GM19099 (cell line): Measurements from ENCODE around the gene SMAP1.

Experiments used
- POLR2A ChIP-seq: IDR thresholded peaks from 3 replicates; pipeline ENCODE4 v1.6.1; 2011; ENCODE audit warnings: low read depth; ENCODE audit not compliant: insufficient read length; ENCODE audit errors: extremely low read depth

The SMAP1 gene

DNA sequence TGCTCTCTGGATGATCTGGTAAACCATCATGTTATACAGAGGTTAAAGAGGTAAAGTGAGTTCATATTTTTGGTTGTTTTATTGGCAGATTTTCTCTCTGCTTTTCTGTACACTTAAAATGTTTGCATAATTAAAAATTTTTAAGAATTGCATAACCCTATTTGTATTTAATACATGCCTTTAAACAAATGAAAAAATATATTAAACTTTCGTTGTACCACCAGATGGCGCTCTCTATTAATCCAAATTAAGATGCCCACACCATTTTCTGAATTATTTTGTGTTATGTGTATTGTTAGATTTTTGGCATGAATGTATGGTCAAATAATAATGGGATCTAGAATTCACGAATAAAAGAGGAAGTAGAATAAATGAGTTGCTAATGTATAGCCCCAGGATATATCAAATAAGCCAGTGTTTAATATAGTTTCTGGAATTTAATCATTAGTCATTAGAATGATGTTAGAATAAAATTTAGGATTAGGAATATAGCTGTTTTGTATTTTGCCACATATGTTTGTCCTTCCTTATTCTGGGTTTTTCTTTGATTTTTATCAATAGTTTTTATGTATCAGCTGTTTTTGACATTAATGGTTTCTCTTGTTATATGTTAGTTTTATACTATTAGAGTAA is 38.9 kb downstream of the SMAP1 start:
- no peak for TF ChIP-seq POLR2A

DNA sequence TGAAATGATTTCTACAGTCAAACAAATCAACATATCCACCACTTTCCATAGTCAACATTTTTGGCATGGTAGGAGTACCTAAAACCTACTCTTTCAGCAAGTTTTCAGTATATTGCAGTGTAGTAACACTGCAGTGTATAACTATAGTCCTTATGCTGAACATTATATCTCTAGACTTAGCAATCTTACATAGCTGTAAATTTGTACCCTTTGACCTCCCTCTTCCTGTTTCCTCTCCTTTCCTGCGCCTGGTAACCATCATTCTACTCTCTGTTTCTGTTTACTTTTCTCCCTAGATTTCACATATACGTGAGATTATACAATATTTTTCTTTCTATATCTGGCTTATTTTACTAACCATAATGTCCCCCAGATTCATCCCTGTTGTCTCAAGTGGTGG is 40.2 kb downstream of the SMAP1 start:
- TF ChIP-seq POLR2A, result no peak

DNA sequence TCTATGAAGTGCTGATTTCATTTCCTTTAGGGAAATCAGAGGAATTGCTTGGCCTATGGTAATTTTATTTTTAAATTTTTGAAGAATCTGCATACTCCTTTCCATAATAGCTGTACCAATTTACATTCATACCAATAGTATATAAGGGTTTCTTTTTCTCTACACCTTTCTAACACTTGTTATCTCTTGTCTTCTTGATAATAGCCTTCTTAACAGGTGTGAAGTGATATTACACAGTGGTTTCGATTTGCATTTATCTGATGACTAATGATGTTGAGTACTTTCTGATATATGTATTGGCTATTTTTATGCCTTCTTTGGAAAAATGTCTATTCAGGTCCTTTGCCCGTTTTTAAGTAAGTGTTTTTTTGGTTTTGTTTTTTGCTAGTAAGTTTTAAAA is 40.8 kb downstream of the SMAP1 start:
- no peak for TF ChIP-seq POLR2A

DNA sequence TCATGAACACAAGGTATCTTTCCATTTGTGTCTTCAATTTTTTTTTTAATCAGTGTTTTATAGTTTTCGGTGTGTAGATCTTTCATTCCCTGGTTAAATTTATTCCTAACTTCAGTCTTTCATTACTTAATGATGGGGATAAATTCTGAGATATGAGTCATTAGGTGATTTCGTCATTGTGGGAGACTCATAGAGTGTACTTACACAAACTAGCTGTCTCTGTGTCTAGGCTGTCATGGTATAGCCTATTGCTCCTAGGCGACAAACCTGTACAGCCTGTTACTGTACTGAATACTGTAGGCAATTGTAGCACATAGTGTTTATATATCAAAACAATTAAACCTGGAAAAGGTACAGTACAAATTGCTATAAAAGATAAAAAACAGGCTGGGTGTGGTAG is 42.1 kb downstream of the SMAP1 start:
- TF ChIP-seq POLR2A, result no peak

DNA sequence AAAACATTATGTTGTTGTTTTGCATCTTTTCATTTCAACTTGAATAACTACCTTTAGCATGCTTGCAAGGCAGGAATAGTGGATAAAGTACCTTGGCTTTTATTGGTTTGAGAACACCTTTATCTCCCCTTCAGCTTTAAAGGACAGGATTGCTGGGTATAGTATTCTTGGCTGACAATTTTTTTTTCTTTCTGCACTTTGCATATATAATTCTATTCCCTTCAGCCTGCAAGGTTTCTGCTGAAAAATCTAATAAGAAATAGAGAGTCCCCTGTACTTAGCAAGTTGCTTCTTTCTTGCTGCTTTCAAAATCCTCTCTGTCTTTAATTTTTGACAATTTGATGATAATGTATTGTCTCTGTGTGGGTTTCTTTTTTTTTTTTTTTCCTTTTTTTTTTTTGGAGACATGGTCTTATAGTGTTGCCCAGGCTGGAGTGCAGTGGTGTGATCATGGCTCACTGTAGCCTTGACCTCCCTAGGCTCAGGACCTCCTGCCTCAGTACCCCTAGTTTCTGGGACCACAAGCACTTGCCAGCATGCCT is 47.1 kb downstream of the SMAP1 start:
- no peak for TF ChIP-seq POLR2A

DNA sequence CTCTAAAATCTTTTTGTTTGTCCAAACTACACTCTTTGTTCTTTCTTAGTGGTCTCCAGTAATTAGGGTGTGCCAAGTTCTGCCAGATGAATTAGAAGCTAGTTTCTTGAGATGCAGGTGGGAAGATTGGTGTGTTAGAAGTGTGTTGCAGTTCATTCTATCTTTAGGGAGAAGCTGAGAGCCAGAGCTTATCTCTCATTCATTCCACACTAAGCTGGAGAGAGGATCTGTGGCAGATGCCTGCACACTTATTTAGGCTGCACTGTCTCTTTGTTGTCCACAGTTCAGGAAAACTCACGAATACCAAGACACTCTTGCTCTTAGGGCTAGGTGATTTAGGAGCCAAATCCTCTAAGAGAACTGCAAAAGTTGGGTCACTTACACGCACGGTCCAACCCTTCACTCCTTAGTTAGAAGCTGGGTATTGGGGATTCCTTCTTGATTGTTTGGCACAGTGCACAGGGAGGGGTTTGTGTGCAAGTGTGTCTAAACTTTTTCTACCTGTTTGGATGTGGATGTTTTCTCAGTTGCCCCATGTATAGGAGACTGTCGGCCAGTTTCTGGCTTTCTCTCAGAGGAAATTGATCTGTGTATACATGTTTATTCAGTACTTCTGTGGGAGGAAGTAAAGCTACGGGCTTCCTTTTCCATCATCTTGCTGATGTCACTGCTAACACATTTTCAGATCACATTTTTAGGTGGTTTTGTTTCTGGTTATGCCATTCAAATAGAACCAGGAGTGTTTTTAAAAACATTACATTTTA is 49.5 kb downstream of the SMAP1 start:
- TF ChIP-seq POLR2A, result no peak

DNA sequence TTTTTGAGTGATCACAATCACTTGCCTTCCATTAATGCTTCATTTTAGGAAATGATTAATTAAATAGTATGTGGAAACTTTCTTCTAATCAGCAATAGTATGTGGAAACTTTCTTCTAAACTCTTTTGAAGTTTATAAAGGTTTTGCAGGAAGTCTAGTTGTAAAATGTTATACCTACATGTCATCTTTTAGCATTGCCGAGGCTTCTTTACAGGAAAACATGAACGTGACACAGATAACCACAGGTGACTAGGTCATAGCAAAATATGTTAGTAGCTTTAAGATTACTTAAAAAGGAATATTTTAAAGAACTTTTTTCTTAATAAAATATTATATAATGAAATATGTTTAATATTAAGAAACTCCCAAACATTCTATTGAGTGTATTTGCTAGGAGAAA is 56.8 kb downstream of the SMAP1 start:
- no peak for TF ChIP-seq POLR2A

DNA sequence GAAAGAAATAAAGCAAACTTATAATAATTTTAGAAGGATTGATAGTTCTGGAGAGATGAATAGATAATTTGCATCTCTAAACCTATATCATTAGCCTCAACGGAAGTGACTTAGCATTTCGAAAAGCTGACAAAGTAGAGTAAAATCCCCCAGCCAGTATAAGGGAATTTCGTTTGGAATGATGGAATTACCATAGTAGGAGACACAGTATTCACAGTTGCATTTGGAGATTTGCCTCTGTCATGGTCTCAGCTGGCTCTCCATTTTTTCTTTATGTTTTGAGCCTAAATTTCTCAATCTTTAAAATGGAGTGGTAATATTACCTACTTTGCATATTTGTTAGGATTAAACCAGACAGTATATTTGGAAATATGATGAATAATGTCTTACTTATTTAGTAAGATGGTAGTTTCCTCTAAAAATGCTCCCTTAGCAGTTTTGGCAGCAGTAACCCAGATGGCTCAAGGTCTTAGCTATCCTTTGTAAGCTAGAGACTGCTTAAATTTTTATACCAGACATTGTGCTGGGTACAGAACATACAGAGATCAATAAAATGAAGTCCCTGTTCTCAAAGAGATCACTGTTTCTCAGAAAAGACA is 58.2 kb downstream of the SMAP1 start:
- no peak for TF ChIP-seq POLR2A

DNA sequence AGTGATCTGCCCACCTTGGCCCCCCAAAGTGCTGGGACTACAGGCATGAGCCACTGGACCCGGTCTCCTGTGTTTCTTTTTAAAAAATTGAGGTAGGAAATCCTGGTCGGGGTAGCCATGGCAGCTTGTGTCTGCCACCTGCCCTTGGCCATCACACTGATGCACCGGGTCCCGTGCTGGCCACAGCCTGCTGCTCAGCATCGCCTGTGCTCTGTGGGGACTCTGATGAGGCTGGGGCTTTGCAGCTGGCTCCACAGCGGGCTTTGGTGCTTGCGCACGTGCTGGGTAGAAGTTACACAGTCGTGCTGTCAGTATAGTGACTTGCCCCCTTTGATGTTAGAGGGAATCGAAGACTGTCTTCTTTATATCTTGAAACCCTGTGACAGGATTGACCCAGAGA is 66.7 kb downstream of the SMAP1 start:
- TF ChIP-seq POLR2A, result no peak

DNA sequence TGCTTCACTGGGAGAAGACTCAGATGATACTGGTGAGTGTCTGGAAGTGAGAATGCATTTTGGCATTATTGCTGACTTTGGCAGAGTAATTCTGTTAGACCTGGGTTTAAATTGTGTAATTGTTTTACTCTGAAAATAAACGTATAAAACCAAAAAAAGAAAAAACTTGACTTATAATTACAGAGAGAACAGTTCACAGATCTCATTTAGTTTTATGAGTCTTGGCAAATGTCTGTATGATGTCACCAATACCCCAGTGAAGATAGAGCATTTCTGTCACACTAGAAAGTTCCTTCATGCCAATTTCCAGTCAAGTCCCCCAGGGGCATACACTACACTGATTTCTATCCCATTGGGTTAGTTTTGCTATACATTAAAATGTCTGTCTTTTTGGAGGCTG is 67.3 kb downstream of the SMAP1 start:
- no peak for TF ChIP-seq POLR2A

DNA sequence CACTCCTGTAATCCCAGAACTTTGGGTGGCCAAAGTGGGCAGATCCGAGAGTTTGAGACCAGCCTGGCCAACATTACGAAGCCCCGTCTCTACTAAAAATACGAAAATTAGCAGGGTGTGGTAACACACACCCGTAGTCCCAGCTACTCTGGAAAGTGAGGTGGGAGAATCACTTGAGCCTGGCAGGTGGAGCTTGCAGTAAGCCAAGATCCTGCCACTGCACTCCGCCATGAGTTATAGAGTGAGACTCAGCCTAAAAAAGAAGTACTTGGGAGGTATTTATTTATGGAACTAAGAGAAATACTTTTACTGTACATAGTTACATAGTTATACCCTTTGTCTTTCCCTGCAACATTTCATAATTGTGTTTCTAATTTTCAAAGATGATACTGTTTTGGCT is 67.8 kb downstream of the SMAP1 start:
- no peak for TF ChIP-seq POLR2A

DNA sequence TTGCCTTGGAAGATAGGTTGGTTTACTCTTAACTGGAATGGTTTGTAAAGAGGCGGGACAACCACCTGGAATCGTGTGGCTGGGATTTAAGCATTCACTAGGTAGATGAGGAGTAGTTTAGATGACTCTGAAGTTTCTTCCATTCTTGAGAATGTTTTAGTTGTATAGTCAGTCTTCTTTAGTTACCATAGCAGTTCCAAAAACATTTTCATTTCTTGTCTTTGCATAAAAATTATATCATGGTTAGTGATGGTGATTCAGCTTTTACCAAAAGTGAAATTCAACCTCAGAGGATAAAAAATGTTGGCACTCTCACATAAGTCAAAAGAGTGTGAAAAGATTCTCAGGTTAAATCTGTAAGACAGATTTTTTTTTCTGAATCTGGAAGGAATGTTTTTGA is 70.3 kb downstream of the SMAP1 start:
- no peak for TF ChIP-seq POLR2A

DNA sequence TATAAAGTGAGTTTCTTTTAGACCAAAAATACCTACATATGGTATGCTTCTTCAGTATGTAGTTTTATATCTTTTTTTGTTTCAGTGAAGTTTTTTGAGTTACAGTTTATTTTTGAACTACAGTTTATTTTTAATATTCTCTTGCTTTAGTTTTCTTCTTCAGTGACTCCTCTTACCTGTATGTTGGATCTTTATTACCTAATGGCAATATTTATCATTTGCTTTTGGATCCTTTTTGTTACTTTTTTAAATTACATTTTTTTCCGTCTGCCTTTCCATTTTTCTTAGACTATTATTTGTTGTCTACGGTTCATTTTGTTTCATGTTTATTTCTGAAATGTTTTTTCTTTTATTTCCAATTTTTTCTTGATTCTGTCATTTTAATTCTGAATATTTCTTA is 71.9 kb downstream of the SMAP1 start:
- no peak for TF ChIP-seq POLR2A

DNA sequence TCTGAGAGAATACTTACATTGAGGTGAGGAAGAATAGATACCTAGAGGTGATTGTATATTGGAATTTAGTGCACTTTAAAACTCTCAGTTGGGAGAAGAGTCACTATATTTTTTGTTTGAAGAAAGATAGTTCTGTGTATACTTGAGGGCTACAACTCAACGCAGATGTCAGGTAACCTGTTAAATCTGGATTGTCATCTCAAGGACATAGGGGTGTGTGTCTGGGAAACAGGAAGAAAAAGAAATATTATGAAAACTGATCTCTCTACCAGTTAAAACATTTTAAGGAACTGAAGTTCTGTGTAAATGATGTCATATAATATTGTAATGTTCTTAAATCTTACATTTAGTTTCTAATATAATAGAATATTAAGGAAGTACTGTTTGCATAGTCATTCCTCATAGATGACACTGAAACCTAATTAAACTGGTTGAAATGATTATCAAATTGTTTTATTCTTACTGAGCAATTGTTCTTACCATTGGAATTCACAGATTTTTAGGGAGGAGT is 86.2 kb downstream of the SMAP1 start:
- TF ChIP-seq POLR2A, result no peak

DNA sequence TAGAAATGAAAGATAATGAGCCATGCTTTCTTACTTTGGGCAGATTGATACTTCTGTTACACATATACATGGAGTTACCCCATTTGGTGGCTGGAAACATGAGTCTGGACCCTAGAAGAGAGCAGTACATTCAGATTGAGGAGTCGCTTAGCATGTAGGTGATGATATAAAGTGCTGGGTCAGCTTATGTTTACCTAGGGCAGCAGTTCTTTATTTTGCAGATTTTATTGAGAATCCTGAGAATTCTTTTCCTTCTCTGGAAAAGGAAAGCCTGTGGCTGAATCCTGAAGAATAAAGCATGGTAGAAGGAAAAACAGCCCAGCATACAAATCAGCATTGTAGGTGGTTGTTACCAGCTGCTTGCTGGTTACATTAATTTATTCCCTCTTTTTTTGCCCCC is 91.2 kb downstream of the SMAP1 start:
- TF ChIP-seq POLR2A, result no peak
